ENCODE data around the gene NHERF1.

The NHERF1 gene

GRCh38 chr17:74750327-74751069 lies 2.1 kb downstream of the NHERF1 start:
- FAIRE-seq, result no peak

GRCh38 chr17:74752415-74752814 lies 4.0 kb downstream of the NHERF1 start:
- no peak for FAIRE-seq

DNA sequence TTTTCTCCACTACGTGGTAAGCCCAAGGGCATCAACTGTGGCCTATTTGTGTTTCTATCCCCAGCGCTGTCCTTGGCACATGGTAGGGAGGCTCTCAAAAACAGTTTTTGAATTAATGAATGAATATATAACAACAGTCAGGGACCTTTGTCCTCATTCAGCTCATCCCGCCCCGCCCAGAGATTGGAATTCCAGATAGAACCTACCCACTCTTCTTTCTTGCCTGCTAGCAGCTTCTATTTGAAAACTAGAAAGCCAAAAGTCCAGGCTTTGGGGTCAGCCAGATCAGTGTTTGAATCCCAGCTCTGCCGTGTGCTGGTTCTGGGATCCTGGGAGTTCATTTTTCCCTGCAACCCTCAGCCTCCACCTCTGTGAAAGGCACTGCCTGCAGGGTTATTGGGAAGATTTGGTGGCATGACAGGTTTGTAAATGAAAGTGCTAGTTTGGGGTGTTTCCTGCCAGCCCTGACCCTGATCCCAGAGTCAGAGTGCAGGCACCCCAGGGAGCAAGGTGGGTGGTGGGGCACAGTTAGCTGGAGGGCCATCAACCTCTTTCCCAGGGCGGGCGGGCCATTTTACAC lies 4.5 kb downstream of the NHERF1 start:
- no peak for FAIRE-seq

DNA sequence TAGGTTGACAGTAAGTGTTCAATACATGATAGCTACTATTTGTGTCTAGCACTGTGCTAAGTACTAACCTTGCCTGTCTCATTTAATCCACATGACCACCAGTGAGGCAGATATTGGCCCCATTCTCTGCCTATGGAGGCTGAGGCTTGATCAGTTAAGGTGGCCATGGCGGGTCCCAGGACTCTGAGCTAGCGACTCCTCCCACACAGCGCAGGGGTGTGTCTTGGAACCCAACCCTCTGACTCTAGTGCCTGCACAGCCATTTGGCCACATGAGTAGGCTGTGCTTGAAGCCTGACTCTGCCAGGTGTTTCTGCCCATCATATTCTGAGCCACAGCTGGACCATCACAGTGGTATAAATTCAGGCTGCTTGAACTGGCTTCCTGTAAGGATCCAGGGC lies 6.4 kb downstream of the NHERF1 start:
- FAIRE-seq, result no peak

DNA sequence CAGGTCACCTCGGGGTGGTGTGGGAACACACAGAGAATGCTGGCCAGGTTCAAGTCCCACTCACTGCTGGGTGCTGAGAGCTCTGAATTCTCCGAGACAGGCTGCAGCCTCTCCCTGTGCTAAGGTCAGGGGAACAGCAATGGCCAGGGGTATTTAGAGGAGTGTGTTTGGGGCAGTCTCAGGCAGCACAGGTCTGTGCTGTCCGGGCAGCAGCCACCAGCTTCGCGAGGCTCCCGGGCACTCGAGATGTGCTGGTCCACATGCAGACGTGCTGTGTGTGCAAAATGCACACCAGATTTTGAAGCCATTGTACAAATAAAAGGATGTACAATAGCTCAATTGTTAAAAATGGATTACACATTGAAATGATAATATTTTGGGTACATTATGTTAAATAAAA lies 7.1 kb downstream of the NHERF1 start:
- FAIRE-seq, result no peak

- no peak for FAIRE-seq
Observed at GRCh38 chr17:74756891-74757290, 8.5 kb downstream of the NHERF1 start.

DNA sequence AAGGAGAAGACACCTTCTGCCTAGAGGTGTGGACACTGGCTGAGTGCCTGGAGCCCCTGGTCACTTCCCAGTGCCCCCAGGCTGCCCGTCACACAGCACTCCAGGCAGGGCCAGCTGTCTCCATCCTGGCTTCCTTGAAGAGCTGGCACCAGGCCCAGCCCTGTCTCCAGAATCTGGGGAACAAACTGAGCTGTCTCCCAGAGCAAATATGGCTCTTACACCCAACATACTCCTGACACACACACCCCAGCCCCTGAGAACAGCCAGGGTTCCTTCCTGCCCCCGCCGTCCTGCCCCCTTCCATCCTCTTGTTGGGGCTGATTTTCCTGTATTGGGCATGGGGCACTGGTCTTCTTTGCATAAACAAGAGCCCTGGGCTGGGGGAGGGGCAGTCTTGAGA lies 9.1 kb downstream of the NHERF1 start:
- FAIRE-seq, result no peak

GRCh38 chr17:74757931-74758847 lies 9.8 kb downstream of the NHERF1 start:
- no peak for FAIRE-seq

GRCh38 chr17:74758848-74759168 lies 10.4 kb downstream of the NHERF1 start:
- FAIRE-seq, result no peak

DNA sequence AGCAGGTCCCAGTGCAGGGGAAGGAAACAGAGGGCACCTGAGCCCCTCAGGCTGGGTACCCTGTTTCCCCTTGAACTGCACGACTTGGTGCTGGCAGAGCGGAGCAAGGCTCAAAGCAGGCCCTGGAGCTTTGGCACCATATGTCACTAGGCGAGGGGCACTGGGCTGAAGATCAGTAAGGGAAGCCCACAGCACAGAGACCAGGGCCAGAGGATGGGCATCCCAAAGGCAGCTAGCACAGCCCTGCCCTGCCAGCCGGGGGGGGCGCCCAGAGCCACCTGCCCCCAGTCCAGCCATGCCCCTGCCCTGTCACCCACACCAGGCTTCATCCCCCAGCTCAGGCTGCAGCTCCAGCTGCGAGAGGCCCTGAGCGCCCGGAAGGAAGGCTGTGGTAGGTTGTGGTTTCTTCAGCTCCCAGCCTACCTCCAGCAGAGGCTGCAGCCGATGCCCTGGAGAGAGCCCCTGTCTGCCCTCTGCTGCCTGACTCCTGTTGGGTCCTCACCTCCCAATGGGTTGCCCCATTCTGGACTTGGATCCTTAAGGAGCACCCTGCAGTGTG lies 10.9 kb downstream of the NHERF1 start:
- FAIRE-seq, result no peak

- no peak for FAIRE-seq
Observed at GRCh38 chr17:74759941-74760340, 11.5 kb downstream of the NHERF1 start.

DNA sequence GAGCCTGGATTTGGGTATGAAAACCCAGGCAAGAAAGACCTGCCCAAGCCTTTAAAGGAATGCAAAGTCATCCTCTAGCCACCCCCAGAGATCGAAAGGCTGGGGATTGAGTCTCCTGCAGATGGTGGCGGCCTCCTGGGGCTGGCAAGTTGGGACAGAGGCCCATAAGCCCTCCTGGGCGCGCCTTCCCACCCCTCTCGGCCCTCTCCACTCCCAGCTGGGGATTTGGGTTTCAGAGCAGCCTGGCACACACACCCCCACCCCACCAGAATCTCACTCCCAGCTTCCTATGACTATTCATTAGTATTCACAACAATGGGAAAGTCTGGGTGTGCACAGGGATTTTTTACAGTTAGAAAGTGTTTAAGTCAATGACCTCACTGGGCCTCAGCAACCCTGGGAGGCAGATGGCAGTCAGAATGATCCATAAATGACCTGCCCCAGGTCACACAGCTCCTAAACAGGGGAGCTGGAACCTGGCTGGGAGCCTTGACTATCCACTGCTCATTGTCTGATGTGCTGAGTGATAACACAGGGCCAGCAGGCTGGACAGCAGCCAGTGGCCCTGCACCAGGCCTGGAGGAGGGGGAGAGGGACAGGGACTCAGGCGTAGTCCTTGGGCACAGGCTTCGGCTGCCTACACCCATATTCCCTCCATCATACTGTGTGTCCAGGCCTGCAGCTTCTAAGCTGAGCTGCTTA lies 12.1 kb downstream of the NHERF1 start:
- FAIRE-seq, result no peak

DNA sequence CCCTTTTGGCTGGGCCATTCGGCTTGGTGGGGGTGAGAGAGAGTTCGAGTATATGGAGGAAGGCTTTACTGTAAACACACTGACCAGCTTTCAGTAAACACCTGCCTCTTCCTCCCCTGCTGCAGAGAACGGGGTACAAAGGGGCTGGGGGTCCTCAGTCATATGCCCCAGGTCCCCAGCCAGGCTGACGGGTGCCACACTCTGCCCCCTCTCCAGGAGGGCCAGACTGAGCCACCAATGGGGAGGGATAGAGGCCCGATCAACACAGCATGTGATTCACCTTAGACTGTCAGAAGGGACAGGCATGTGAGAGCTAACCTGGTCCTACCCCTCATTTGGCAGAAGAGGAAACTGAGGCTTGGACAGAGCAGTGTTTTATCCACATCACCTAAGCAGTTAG lies 13.0 kb downstream of the NHERF1 start:
- no peak for FAIRE-seq

DNA sequence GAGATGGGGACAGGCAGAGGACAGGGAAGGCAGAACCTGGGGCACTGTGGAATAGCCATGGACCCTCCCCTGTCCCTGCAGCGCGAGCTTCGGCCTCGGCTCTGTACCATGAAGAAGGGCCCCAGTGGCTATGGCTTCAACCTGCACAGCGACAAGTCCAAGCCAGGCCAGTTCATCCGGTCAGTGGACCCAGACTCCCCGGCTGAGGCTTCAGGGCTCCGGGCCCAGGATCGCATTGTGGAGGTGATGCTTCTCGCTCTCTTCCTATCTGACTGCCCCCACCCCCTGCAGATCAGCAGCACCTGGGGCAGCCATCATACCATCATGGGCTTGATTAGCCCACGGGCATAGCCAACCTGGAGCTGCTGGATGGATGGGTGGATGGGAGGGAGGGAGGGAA lies 13.5 kb downstream of the NHERF1 start:
- no peak for FAIRE-seq

- no peak for FAIRE-seq
Observed at GRCh38 chr17:74763565-74764387, 15.3 kb downstream of the NHERF1 start.

DNA sequence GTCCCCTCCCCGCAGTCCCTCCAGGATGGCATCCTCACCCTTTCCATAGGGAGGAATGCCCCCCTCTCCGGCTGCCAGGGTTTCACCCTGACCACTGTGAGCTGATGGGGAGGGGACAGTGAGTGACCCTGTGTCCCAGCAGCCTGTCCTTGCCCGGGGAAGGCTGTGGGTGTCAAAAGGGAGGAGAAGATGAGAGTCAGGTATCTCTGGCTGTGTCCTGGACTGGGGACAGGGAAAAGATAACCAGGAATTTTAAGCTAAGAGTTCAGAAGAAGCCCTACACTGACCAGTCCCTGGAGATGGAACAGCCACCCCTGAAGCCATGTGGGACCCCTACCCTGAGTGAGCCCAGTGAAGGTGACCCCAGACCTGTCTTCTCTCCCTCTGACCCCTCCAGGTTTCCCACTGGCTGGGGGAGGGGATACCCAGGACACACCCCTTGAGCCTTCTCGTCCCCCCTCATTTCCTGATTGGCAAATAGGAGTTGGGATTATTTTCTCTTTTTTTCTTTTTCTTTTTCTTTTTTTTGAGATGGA lies 16.4 kb downstream of the NHERF1 start:
- FAIRE-seq, result no peak

DNA sequence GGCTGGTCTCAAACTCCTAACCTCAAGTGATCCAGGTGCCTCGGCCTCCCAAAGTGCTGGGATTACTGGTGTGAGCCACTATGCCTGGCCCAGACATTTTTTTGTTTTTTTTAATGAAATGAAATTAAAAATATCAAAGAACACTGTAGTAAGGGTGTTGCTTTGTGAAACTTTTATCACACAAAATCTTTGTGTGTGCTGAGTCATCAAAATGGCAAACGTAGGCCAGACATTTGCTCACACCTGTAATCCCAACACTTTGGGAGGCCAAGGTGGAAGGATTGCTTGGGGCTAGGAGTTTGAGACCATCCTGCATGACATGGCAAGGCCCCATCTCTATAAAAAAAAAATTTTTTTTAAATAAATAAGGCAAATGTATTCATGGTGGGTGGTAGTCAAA lies 18.0 kb downstream of the NHERF1 start:
- FAIRE-seq, result no peak

DNA sequence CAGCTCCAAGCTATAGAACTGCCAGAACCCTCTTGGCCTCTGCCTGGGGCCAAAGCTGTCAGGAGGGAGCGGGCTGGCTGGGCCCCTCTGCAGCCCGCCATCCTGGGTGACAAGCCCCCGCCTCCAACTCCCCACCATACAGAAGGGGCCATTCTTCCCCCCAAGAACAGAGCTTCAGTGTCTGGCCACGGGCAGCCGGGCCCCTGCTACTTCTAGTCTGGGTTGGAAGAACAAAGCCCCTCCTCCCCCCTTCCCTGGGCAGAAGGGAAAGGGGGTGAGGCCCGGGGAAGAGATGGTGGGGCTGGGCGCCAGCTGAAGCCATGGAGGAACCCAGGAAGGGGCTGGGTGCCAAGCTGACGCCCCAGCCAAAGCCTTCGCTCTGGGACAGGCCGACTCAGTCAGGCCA lies 18.7 kb downstream of the NHERF1 start:
- FAIRE-seq, result no peak

DNA sequence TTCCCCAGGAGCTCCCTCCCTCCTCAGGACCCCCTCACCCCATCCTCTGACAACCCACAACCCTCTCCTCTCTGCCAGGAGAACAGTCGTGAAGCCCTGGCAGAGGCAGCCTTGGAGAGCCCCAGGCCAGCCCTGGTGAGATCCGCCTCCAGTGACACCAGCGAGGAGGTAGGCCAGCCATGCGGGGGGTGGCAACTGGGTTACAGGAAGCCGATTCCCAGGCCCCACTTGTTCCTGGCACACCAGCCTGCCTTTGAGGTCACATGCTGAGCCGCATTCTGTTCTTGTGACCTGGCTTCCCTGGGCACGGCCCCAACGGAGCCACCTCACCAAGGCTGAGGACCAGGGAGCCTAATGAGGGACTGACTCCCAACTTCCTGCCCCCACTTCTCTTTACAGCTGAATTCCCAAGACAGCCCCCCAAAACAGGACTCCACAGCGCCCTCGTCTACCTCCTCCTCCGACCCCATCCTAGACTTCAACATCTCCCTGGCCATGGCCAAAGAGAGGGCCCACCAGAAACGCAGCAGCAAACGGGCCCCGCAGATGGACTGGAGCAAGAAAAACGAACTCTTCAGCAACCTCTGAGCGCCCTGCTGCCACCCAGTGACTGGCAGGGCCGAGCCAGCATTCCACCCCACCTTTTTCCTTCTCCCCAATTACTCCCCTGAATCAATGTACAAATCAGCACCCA lies 19.8 kb downstream of the NHERF1 start:
- no peak for FAIRE-seq

DNA sequence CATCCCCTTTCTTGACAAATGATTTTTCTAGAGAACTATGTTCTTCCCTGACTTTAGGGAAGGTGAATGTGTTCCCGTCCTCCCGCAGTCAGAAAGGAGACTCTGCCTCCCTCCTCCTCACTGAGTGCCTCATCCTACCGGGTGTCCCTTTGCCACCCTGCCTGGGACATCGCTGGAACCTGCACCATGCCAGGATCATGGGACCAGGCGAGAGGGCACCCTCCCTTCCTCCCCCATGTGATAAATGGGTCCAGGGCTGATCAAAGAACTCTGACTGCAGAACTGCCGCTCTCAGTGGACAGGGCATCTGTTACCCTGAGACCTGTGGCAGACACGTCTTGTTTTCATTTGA lies 20.3 kb downstream of the NHERF1 start:
- no peak for FAIRE-seq

DNA sequence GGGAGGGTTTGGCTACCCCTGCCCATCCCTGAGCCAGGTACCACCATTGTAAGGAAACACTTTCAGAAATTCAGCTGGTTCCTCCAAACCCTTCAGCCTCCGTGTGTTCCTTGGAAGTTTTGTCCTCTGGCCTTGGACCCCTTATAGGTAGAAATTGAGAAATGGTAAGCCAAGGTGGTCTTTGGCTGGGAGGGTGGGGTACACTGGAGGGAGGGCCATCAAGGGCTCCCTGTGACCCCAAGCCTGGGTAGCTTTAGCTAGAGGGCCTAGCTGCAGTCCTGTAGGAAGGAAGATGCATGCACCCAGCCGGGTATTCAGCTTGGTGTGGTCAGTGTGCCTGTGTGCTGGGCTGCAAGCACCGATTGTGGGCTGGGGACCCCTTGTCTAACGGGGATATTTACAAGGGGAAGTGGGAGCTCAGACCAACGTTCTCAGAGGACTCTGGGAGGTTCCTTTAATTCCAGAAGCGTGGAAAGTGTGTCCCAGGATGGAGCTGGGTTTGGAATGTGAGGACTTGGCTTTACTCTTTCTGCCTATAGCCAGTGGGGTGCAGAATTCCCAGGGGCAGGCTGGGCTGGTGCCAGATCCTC lies 20.9 kb downstream of the NHERF1 start:
- FAIRE-seq, result no peak

All from endometrium (tissue), 2 donors.